Neural progenitor cell (in vitro differentiated cells): ENCODE measurements around the gene ZC3HAV1L. TPM values are rescaled to one million over a fixed set of nuclear protein-coding genes. Genes with fewer than 3 reads are reported as not detected.

ENCODE experiments used
- DNase-seq: peaks from one replicate; pipeline ENCODE4 v3.0.0-alpha.2; 2016; ENCODE audit warnings: low spot score
- H2AFZ ChIP-seq: fragments of 200-600 bp; sonication (generic); replicated peaks from 2 replicates; pipeline ENCODE4 v1.6.1; 2016; ENCODE audit warnings: antibody characterized with exemption
- H3F3A ChIP-seq: fragments of 200-600 bp; sonication (generic); 2 replicates; pipeline ENCODE4 v1.6.1; 2016; ENCODE audit warnings: antibody characterized with exemption, low read depth
- H3K27ac ChIP-seq: fragments of 200-600 bp; sonication (generic); 2 replicates; pipeline ENCODE4 v1.5.1; 2016; ENCODE audit warnings: mild to moderate bottlenecking
- H3K27me3 ChIP-seq: fragments of 200-600 bp; sonication (generic); 2 replicates; pipeline ENCODE4 v1.6.1; 2016; ENCODE audit warnings: mild to moderate bottlenecking, moderate library complexity
- H3K36me3 ChIP-seq: fragments of 200-600 bp; sonication (generic); 2 replicates; pipeline ENCODE4 v1.5.1; 2016
- H3K4me1 ChIP-seq: fragments of 200-600 bp; sonication (generic); 2 replicates; pipeline ENCODE4 v1.6.1; 2016; ENCODE audit warnings: mixed run types
- H3K4me2 ChIP-seq: fragments of 200-600 bp; sonication (generic); 2 replicates; pipeline ENCODE4 v1.6.1; 2016
- H3K4me3 ChIP-seq: fragments of 200-600 bp; sonication (generic); 2 replicates; pipeline ENCODE4 v1.5.1; 2016
- H3K79me2 ChIP-seq: fragments of 200-600 bp; sonication (generic); 2 replicates; pipeline ENCODE4 v1.6.1; 2016; ENCODE audit warnings: low read depth
- H3K9ac ChIP-seq: fragments of 200-600 bp; sonication (generic); 2 replicates; pipeline ENCODE4 v1.6.1; 2016
- H3K9me3 ChIP-seq: fragments of 200-600 bp; sonication (generic); 2 replicates; pipeline ENCODE4 v1.5.1; 2016; ENCODE audit warnings: low read depth
- H4K20me1 ChIP-seq: fragments of 200-600 bp; sonication (generic); 2 replicates; pipeline ENCODE4 v1.6.1; 2016; ENCODE audit warnings: low read depth
- H3K27ac Mint-ChIP-seq: 3 replicates; pipeline ENCODE4 v1.8.0; 2021; ENCODE audit warnings: mixed read lengths
- H3K27me3 Mint-ChIP-seq: 2 replicates; pipeline ENCODE4 v1.8.0; 2022; ENCODE audit warnings: low read depth, mild to moderate bottlenecking, inconsistent platforms, moderate library complexity, mixed read lengths; ENCODE audit not compliant: insufficient read depth
- H3K36me3 Mint-ChIP-seq: 3 replicates; pipeline ENCODE4 v1.8.0; 2021; ENCODE audit warnings: mixed read lengths
- H3K4me1 Mint-ChIP-seq: 3 replicates; pipeline ENCODE4 v1.8.0; 2021; ENCODE audit warnings: mixed read lengths
- H3K4me3 Mint-ChIP-seq: 3 replicates; pipeline ENCODE4 v1.8.0; 2021; ENCODE audit warnings: mild to moderate bottlenecking, moderate library complexity, mixed read lengths
- H3K9me3 Mint-ChIP-seq: 3 replicates; pipeline ENCODE4 v1.8.0; 2020; ENCODE audit warnings: mixed read lengths
- CTCF ChIP-seq: fragments of 200-600 bp; sonication (generic); IDR thresholded peaks from 2 replicates; pipeline ENCODE4 v1.5.1; 2017; ENCODE audit warnings: antibody characterized with exemption, mild to moderate bottlenecking
- EZH2 ChIP-seq: fragments of 200-600 bp; sonication (generic); IDR thresholded peaks from 2 replicates; pipeline ENCODE4 v1.6.1; 2017; ENCODE audit warnings: antibody characterized with exemption, mild to moderate bottlenecking, moderate library complexity
- EZH2phosphoT487 ChIP-seq: fragments of 200-600 bp; sonication (generic); IDR thresholded peaks from 2 replicates; pipeline ENCODE4 v1.6.1; 2017; ENCODE audit warnings: antibody characterized with exemption
- total RNA-seq: library from RNA; depleted of rRNA; stranded (reverse); fragments of >200 nt; gene quantifications from 2 replicates; pipeline ENCODE4 v1.2.3, GENCODE V29; 2015; ENCODE audit warnings: low replicate concordance

ZC3HAV1L gene
- total RNA-seq, 1 donor from 2014 or later: 7.1 TPM

- DNase-seq: no peak
- H4K20me1 ChIP-seq: no peaks in the 10 kb centered on the region
- Mint-ChIP-seq H3K9me3 (no peaks in the 10 kb centered on the region), H3K27me3 (peaks cover 2% of the 10 kb centered on the region), H3K27ac (no peak overlapping the region), H3K4me1 (no peaks in the 10 kb centered on the region), H3K36me3 (peaks cover 2% of the 10 kb centered on the region), H3K4me3 (no peak overlapping the region)
- no peak overlapping the region for H3K9ac ChIP-seq
- H3K27me3 ChIP-seq: no peaks in the 10 kb centered on the region
- H3K4me3 ChIP-seq: no peak overlapping the region
- H2AFZ ChIP-seq: no peak overlapping the region
- no peaks in the 10 kb centered on the region for H3K79me2 ChIP-seq
- H3K4me1 ChIP-seq: no peaks in the 10 kb centered on the region
- no peaks in the 10 kb centered on the region for H3K9me3 ChIP-seq
- no peaks in the 10 kb centered on the region for H3F3A ChIP-seq
- H3K36me3 ChIP-seq: no peaks in the 10 kb centered on the region
- TF ChIP-seq EZH2 (no peak), CTCF (no peak), EZH2phosphoT487 (no peak)
- H3K27ac ChIP-seq: no peak overlapping the region
- H3K4me2 ChIP-seq: no peak overlapping the region
Observed at GRCh38 chr7:139071680-139072079, 35.8 kb upstream of the ZC3HAV1L start.

GRCh38 chr7:139068544-139069399, 32.9 kb upstream of the ZC3HAV1L start:
- no peak overlapping the region for H2AFZ ChIP-seq
- H3K9ac ChIP-seq: no peak overlapping the region
- no peaks in the 10 kb centered on the region for H3K4me1 ChIP-seq
- no peak overlapping the region for H3K27ac ChIP-seq
- Mint-ChIP-seq H3K27me3 (peaks cover 4% of the 10 kb centered on the region), H3K4me3 (no peak overlapping the region), H3K4me1 (no peaks in the 10 kb centered on the region), H3K36me3 (peaks cover 4% of the 10 kb centered on the region), H3K9me3 (no peaks in the 10 kb centered on the region), H3K27ac (no peak overlapping the region)
- H3K9me3 ChIP-seq: no peaks in the 10 kb centered on the region
- H3K36me3 ChIP-seq: no peaks in the 10 kb centered on the region
- no peaks in the 10 kb centered on the region for H4K20me1 ChIP-seq
- no peaks in the 10 kb centered on the region for H3K27me3 ChIP-seq
- DNase-seq: no peak
- H3K79me2 ChIP-seq: no peaks in the 10 kb centered on the region
- no peaks in the 10 kb centered on the region for H3F3A ChIP-seq
- no peak overlapping the region for H3K4me3 ChIP-seq
- no peak overlapping the region for H3K4me2 ChIP-seq
- TF ChIP-seq CTCF: no peak
- no peak for TF ChIP-seq EZH2phosphoT487
- no peak for TF ChIP-seq EZH2

GRCh38 chr7:139066315-139066714, 30.5 kb upstream of the ZC3HAV1L start:
- peaks cover 4% of the 10 kb centered on the region for H3K27me3 Mint-ChIP-seq
- Histone ChIP-seq H3K9ac (no peak overlapping the region), H3K9me3 (no peaks in the 10 kb centered on the region), H3K27me3 (no peaks in the 10 kb centered on the region), H4K20me1 (no peaks in the 10 kb centered on the region), H3K4me1 (no peaks in the 10 kb centered on the region), H2AFZ (no peak overlapping the region), H3F3A (no peaks in the 10 kb centered on the region), H3K36me3 (no peaks in the 10 kb centered on the region), H3K4me3 (no peak overlapping the region), H3K4me2 (no peak overlapping the region), H3K79me2 (no peaks in the 10 kb centered on the region), H3K27ac (no peak overlapping the region)
- peaks cover 3% of the 10 kb centered on the region for H3K36me3 Mint-ChIP-seq
- TF ChIP-seq EZH2phosphoT487 (no peak), CTCF (no peak), EZH2 (no peak)
- no peak overlapping the region for H3K27ac Mint-ChIP-seq
- no peak overlapping the region for H3K4me3 Mint-ChIP-seq
- H3K4me1 Mint-ChIP-seq: no peaks in the 10 kb centered on the region
- no peaks in the 10 kb centered on the region for H3K9me3 Mint-ChIP-seq
- DNase-seq: no peak
